Mesodermal cell (in vitro differentiated cells): Measurements from ENCODE around the gene LAMB2.
A peak's percentile ranks its signal among the peaks of the same experiment; 100 is the strongest.

ENCODE experiments used
- H3K27ac ChIP-seq: 2 replicates; pipeline ENCODE4 v1.7.0; 2013; ENCODE audit warnings: mild to moderate bottlenecking, low read depth, low read length, moderate library complexity; ENCODE audit not compliant: severe bottlenecking
- H3K36me3 ChIP-seq: 2 replicates; pipeline ENCODE4 v1.7.1; 2013; ENCODE audit warnings: mild to moderate bottlenecking, low read length, moderate library complexity; ENCODE audit not compliant: control insufficient read depth, insufficient read depth
- H3K4me1 ChIP-seq: one replicate; pipeline ENCODE4 v1.7.1; 2013; ENCODE audit warnings: mild to moderate bottlenecking, low read length; ENCODE audit not compliant: insufficient read depth, control insufficient read depth, poor library complexity, severe bottlenecking
- H3K4me3 ChIP-seq: 2 replicates; pipeline ENCODE4 v1.7.0; 2013; ENCODE audit warnings: low read length, control low read depth, mild to moderate bottlenecking; ENCODE audit not compliant: insufficient read depth, poor library complexity, severe bottlenecking; ENCODE audit errors: extremely low read depth
- H3K9me3 ChIP-seq: 2 replicates; pipeline ENCODE4 v1.7.1; 2013; ENCODE audit warnings: mild to moderate bottlenecking, low read length, moderate library complexity; ENCODE audit not compliant: control insufficient read depth
- WGBS, 2 experiments: methylation state at CpG; one replicate each; pipeline ENCODE4 v1.1.5; 2013; ENCODE audit warnings: missing lambda C conversion rate in 2 of 2; ENCODE audit not compliant: insufficient coverage in 2 of 2; 5-methylcytosine and 5-hydroxymethylcytosine counted together

The LAMB2 gene

GRCh38 chr3:49132073-49132436, 795 bp downstream of the LAMB2 start:
- Histone ChIP-seq H3K4me3 (peak overlapping the region; percentile 70), H3K36me3 (peaks cover 41% of the 10 kb centered on the region), H3K9me3 (no peaks in the 10 kb centered on the region), H3K27ac (peak overlapping the region; percentile 93), H3K4me1 (peaks cover 8% of the 10 kb centered on the region)
- 58 to 66% methylated on average over 4 to 9 of the region's 9 CpGs for WGBS, 2 experiments

- no peaks in the 10 kb centered on the region for H3K9me3 ChIP-seq
- peaks cover 8% of the 10 kb centered on the region for H3K4me1 ChIP-seq
- WGBS, 2 experiments, result 94 to 96% methylated on average over 6 of the region's 6 CpGs
- peak overlapping the region; percentile 70 for H3K4me3 ChIP-seq
- H3K27ac ChIP-seq, result no peak overlapping the region
- H3K36me3 ChIP-seq, result peaks cover 46% of the 10 kb centered on the region
Observed at GRCh38 chr3:49131576-49131975, 1.3 kb downstream of the LAMB2 start.

- 95 to 100% methylated on average over 6 to 12 of the region's 12 CpGs for WGBS, 2 experiments
- H3K27ac ChIP-seq, result no peak overlapping the region
- peaks cover 51% of the 10 kb centered on the region for H3K36me3 ChIP-seq
- H3K4me1 ChIP-seq, result peaks cover 8% of the 10 kb centered on the region
- no peaks in the 10 kb centered on the region for H3K9me3 ChIP-seq
- H3K4me3 ChIP-seq, result no peak overlapping the region
Observed at GRCh38 chr3:49131040-49131439, 1.8 kb downstream of the LAMB2 start.

GRCh38 chr3:49124991-49125670, 7.7 kb downstream of the LAMB2 start:
- Histone ChIP-seq H3K27ac (no peak overlapping the region), H3K36me3 (peaks cover 85% of the 10 kb centered on the region), H3K4me1 (no peaks in the 10 kb centered on the region), H3K4me3 (no peak overlapping the region), H3K9me3 (no peaks in the 10 kb centered on the region)
- 86 to 88% methylated on average over 10 to 12 of the region's 14 CpGs for WGBS, 2 experiments

- H3K36me3 ChIP-seq, result peaks cover 78% of the 10 kb centered on the region
- WGBS, 2 experiments, result 84 to 98% methylated on average over 5 to 7 of the region's 7 CpGs
- no peak overlapping the region for H3K4me3 ChIP-seq
- H3K4me1 ChIP-seq, result peaks cover 6% of the 10 kb centered on the region
- no peak overlapping the region for H3K27ac ChIP-seq
- H3K9me3 ChIP-seq, result no peaks in the 10 kb centered on the region
Observed at GRCh38 chr3:49124203-49124602, 8.6 kb downstream of the LAMB2 start.

- Histone ChIP-seq H3K4me3 (no peak overlapping the region), H3K9me3 (no peaks in the 10 kb centered on the region), H3K27ac (no peak overlapping the region), H3K36me3 (peaks cover 78% of the 10 kb centered on the region), H3K4me1 (peaks cover 6% of the 10 kb centered on the region)
- 95 to 97% methylated on average over 16 to 17 of the region's 17 CpGs for WGBS, 2 experiments
Observed at GRCh38 chr3:49123687-49124086, 9.2 kb downstream of the LAMB2 start.

GRCh38 chr3:49122886-49123545, 9.8 kb downstream of the LAMB2 start:
- Histone ChIP-seq H3K36me3 (peaks cover 78% of the 10 kb centered on the region), H3K4me1 (peaks cover 6% of the 10 kb centered on the region), H3K27ac (no peak overlapping the region), H3K4me3 (no peak overlapping the region), H3K9me3 (no peaks in the 10 kb centered on the region)
- WGBS, 2 experiments, result 96% methylated on average over 16 to 17 of the region's 17 CpGs

- Histone ChIP-seq H3K4me3 (no peak overlapping the region), H3K27ac (no peak overlapping the region), H3K9me3 (no peaks in the 10 kb centered on the region), H3K4me1 (peaks cover 6% of the 10 kb centered on the region), H3K36me3 (peaks cover 78% of the 10 kb centered on the region)
- 94 to 99% methylated on average over 7 of the region's 7 CpGs for WGBS, 2 experiments
Observed at GRCh38 chr3:49122451-49122850, 10.4 kb downstream of the LAMB2 start.

GRCh38 chr3:49122022-49122421, 10.8 kb downstream of the LAMB2 start:
- Histone ChIP-seq H3K9me3 (no peaks in the 10 kb centered on the region), H3K36me3 (peaks cover 79% of the 10 kb centered on the region)

GRCh38 chr3:49121132-49121736, 11.6 kb downstream of the LAMB2 start:
- peaks cover 6% of the 10 kb centered on the region for H3K4me1 ChIP-seq
- no peaks in the 10 kb centered on the region for H3K9me3 ChIP-seq
- peaks cover 79% of the 10 kb centered on the region for H3K36me3 ChIP-seq
- peak overlapping the region; percentile 67 for H3K4me3 ChIP-seq
- 84 to 85% methylated on average over 11 to 12 of the region's 17 CpGs for WGBS, 2 experiments
- H3K27ac ChIP-seq, result peak overlapping the region; percentile 98

More at GRCh38 chr3:49122022-49122421, 10.8 kb downstream of the LAMB2 start:
- Histone ChIP-seq H3K27ac (no peak overlapping the region), H3K4me1 (peaks cover 6% of the 10 kb centered on the region), H3K4me3 (no peak overlapping the region)
- WGBS, 2 experiments, result 95 to 98% methylated on average over 12 of the region's 12 CpGs
